ENCODE results near the gene DYNC1I1. TPM values are rescaled to one million over a fixed set of nuclear protein-coding genes. Genes with fewer than 3 reads are reported as not detected.
"Not testable (repeated sequence)": the region's sequence is repeated elsewhere in the genome, so short reads cannot be mapped to it uniquely, and the experiment has no call there.

DYNC1I1 gene
- total RNA-seq, 1 experiment from 2014 or later: not detected

DNA sequence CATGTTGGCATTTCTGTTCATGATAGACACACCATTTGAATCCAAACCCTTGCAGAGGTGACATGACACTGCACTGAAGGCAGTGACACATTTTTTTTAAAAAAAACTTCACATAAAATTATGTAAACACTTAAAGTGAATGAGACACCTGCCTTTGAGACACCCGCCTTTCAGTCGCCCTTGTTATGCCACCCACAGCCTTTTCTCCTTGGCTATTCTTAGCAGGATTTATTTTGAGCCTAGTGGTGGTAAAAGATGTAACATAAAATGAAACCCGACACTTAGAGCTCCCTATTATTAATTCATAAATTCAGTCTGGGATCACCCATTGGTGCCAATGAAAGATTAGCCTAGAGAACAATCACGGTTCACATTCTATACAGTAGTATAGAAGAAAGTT lies 161.3 kb downstream of the DYNC1I1 start:
- no peak for DNase-seq
- Histone ChIP-seq H3K4me3 (no peak overlapping the region), H3K27ac (no peak overlapping the region), H3K27me3 (ENCODE audit: insufficient read depth, low read depth) (no peaks in the 10 kb centered on the region), H3K79me2 (ENCODE audit: low read depth) (no peaks in the 10 kb centered on the region), H4K20me1 (ENCODE audit: insufficient read depth) (no peaks in the 10 kb centered on the region), H3F3A (ENCODE audit: insufficient read depth, low read depth) (no peaks in the 10 kb centered on the region), H2AFZ (no peak overlapping the region), H3K36me3 (ENCODE audit: low read depth) (no peaks in the 10 kb centered on the region), H3K4me1 (replicated peaks; ENCODE audit: insufficient read depth) (no peaks in the 10 kb centered on the region), H3K9me3 (ENCODE audit: insufficient read depth, low read depth) (no peaks in the 10 kb centered on the region), H3K9me2 (ENCODE audit: insufficient read depth) (no peaks in the 10 kb centered on the region), H3K4me2 (no peak overlapping the region)
- TF ChIP-seq EZH2 (IDR thresholded peaks at IDR 0.05; ENCODE audit: low read depth): no peak
- TF ChIP-seq, protein P1, sequence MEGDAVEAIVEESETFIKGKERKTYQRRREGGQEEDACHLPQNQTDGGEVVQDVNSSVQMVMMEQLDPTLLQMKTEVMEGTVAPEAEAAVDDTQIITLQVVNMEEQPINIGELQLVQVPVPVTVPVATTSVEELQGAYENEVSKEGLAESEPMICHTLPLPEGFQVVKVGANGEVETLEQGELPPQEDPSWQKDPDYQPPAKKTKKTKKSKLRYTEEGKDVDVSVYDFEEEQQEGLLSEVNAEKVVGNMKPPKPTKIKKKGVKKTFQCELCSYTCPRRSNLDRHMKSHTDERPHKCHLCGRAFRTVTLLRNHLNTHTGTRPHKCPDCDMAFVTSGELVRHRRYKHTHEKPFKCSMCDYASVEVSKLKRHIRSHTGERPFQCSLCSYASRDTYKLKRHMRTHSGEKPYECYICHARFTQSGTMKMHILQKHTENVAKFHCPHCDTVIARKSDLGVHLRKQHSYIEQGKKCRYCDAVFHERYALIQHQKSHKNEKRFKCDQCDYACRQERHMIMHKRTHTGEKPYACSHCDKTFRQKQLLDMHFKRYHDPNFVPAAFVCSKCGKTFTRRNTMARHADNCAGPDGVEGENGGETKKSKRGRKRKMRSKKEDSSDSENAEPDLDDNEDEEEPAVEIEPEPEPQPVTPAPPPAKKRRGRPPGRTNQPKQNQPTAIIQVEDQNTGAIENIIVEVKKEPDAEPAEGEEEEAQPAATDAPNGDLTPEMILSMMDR (conservative IDR thresholded peaks at IDR 0.05): no peak
- BruUV-seq (replicated peaks): no TSS peak
- POLR2A ChIA-PET (ENCODE audit: unreplicated experiment): no interaction called here
- CTCF ChIA-PET: no interaction called here
- intact Hi-C loops (cut with micrococcal nuclease; ENCODE audit: unreplicated experiment): no loop called here

- H3K9me2 ChIP-seq (ENCODE audit: insufficient read depth); POLR2A ChIA-PET (ENCODE audit: unreplicated experiment); H3K27ac ChIP-seq; H3K36me3 ChIP-seq (ENCODE audit: low read depth); intact Hi-C loops (cut with micrococcal nuclease; ENCODE audit: unreplicated experiment); BruUV-seq (replicated peaks); H3K79me2 ChIP-seq (ENCODE audit: low read depth); DNase-seq; H4K20me1 ChIP-seq (ENCODE audit: insufficient read depth); CTCF ChIA-PET; H3K4me1 ChIP-seq (replicated peaks; ENCODE audit: insufficient read depth); H3F3A ChIP-seq (ENCODE audit: insufficient read depth, low read depth); H2AFZ ChIP-seq; H3K27me3 ChIP-seq (ENCODE audit: insufficient read depth, low read depth); H3K4me3 ChIP-seq; H3K9me3 ChIP-seq (ENCODE audit: insufficient read depth, low read depth); H3K4me2 ChIP-seq: not testable (repeated sequence)
Measured at GRCh38 chr7:95944867-95945266, 172.5 kb downstream of the DYNC1I1 start.

DNA sequence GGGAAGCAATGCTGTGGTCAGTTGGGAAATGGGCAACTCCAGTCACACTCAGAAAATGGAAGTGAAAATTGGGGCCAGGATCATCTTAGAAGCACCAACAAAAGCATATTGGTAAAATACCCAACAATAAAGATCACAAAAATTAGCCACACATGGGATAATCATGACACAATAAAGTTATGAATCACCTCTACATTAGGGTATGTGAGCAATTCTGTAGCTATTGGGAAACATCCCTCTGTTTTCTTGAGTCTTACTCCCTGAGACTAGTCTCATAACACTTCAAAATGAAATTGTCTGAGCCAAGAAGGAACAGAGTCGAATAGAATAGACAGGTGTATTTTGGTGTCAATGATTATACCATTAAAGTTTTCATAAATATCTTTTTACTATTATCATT lies 178.3 kb downstream of the DYNC1I1 start:
- Histone ChIP-seq H3F3A (ENCODE audit: insufficient read depth, low read depth) (no peaks in the 10 kb centered on the region), H3K9me2 (ENCODE audit: insufficient read depth) (no peaks in the 10 kb centered on the region), H3K4me2 (no peak overlapping the region), H3K27me3 (ENCODE audit: insufficient read depth, low read depth) (no peaks in the 10 kb centered on the region), H3K36me3 (ENCODE audit: low read depth) (no peaks in the 10 kb centered on the region), H3K4me3 (no peak overlapping the region), H3K4me1 (replicated peaks; ENCODE audit: insufficient read depth) (no peaks in the 10 kb centered on the region), H2AFZ (no peak overlapping the region), H3K27ac (no peak overlapping the region), H3K79me2 (ENCODE audit: low read depth) (no peaks in the 10 kb centered on the region), H4K20me1 (ENCODE audit: insufficient read depth) (no peaks in the 10 kb centered on the region), H3K9me3 (ENCODE audit: insufficient read depth, low read depth) (no peaks in the 10 kb centered on the region)
- BruUV-seq (replicated peaks): no TSS peak
- no peak for DNase-seq
- CTCF ChIA-PET: no interaction called here
- intact Hi-C loops (cut with micrococcal nuclease; ENCODE audit: unreplicated experiment): no loop called here
- POLR2A ChIA-PET (ENCODE audit: unreplicated experiment): no interaction called here
- TF ChIP-seq, protein P1 (conservative IDR thresholded peaks at IDR 0.05): no peak
- no peak for TF ChIP-seq EZH2 (IDR thresholded peaks at IDR 0.05; ENCODE audit: low read depth)

DNA sequence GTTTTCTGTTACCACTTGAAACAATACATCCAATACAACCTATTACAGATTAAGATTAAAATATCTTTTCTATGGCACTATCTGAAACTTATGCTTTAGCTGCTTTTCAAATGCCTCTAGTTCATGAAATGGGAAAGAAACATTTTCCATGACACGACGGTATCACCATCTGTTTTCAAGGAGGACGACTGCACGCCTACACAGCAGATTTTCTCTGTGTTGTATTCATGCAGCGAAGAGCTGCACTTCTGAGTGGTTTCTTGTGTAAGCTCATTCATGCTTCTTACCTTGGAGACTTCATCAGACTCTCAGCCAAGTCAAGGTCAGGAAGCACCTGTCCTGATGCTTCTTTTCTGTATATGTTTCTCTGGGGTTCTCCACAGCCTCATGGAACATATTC lies 179.2 kb downstream of the DYNC1I1 start:
- TF ChIP-seq EZH2 (IDR thresholded peaks at IDR 0.05; ENCODE audit: low read depth): no peak
- TF ChIP-seq, protein P1 (conservative IDR thresholded peaks at IDR 0.05): no peak
- no peaks in the 10 kb centered on the region for H3K9me2 ChIP-seq (ENCODE audit: insufficient read depth)
- H4K20me1 ChIP-seq (ENCODE audit: insufficient read depth): no peaks in the 10 kb centered on the region
- DNase-seq: no peak
- no peaks in the 10 kb centered on the region for H3F3A ChIP-seq (ENCODE audit: insufficient read depth, low read depth)
- H2AFZ ChIP-seq: no peak overlapping the region
- intact Hi-C loops (cut with micrococcal nuclease; ENCODE audit: unreplicated experiment): no loop called here
- H3K4me3 ChIP-seq: no peak overlapping the region
- no peak overlapping the region for H3K4me2 ChIP-seq
- H3K27me3 ChIP-seq (ENCODE audit: insufficient read depth, low read depth): no peaks in the 10 kb centered on the region
- CTCF ChIA-PET: no interaction called here
- no peaks in the 10 kb centered on the region for H3K9me3 ChIP-seq (ENCODE audit: insufficient read depth, low read depth)
- POLR2A ChIA-PET (ENCODE audit: unreplicated experiment): no interaction called here
- no peaks in the 10 kb centered on the region for H3K4me1 ChIP-seq (replicated peaks; ENCODE audit: insufficient read depth)
- no peak overlapping the region for H3K27ac ChIP-seq
- BruUV-seq (replicated peaks): no TSS peak
- no peaks in the 10 kb centered on the region for H3K79me2 ChIP-seq (ENCODE audit: low read depth)
- H3K36me3 ChIP-seq (ENCODE audit: low read depth): no peaks in the 10 kb centered on the region
